GM18507 (cell line): ENCODE results near the gene CDIP1.
"Not testable (repeated sequence)": the region's sequence is repeated elsewhere in the genome, so short reads cannot be mapped to it uniquely, and the experiment has no call there.

ENCODE experiments used
- DNase-seq: peaks from one replicate; pipeline ENCODE4 v3.0.0; 2011; ENCODE audit warnings: low read depth; ENCODE audit not compliant: insufficient read length; ENCODE audit errors: extremely low spot score
- FAIRE-seq: peaks from 2 replicates; lab custom pipeline; 2011; peaks lifted over from hg19 to GRCh38; lab: Jason Lieb, UNC

Gene CDIP1

GRCh38 chr16:4538350-4539235, at the start of gene CDIP1:
Gene CDIP1, minus strand, starts transcription at chr16:4538773. Its CDS starts 24,643 bp downstream, at chr16:4514130.
- DNase-seq (peak; percentile 83), FAIRE-seq (peak; percentile 95)

- no peak for DNase-seq
- no peak for FAIRE-seq
Observed at GRCh38 chr16:4586291-4586690, 47.7 kb upstream of the CDIP1 start.

- DNase-seq (no peak), FAIRE-seq (no peak)
Observed at GRCh38 chr16:4583906-4584305, 45.3 kb upstream of the CDIP1 start.

GRCh38 chr16:4580250-4580649, 41.7 kb upstream of the CDIP1 start:
- FAIRE-seq, result no peak
- DNase-seq, result no peak

- DNase-seq, result no peak
- FAIRE-seq, result no peak
Observed at GRCh38 chr16:4578961-4579530, 40.5 kb upstream of the CDIP1 start.

GRCh38 chr16:4576008-4576407, 37.4 kb upstream of the CDIP1 start:
- no peak for FAIRE-seq

GRCh38 chr16:4574919-4575705, 36.5 kb upstream of the CDIP1 start:
- DNase-seq, result no peak
- no peak for FAIRE-seq

More at GRCh38 chr16:4576008-4576407, 37.4 kb upstream of the CDIP1 start:
- no peak for DNase-seq

GRCh38 chr16:4573926-4574325, 35.4 kb upstream of the CDIP1 start:
- not testable (repeated sequence) for DNase-seq, FAIRE-seq

- no peak for FAIRE-seq
Observed at GRCh38 chr16:4572715-4573114, 34.1 kb upstream of the CDIP1 start.

GRCh38 chr16:4570688-4571321, 32.2 kb upstream of the CDIP1 start:
- no peak for DNase-seq
- FAIRE-seq, result no peak

More at GRCh38 chr16:4572715-4573114, 34.1 kb upstream of the CDIP1 start:
- no peak for DNase-seq

GRCh38 chr16:4570086-4570485, 31.5 kb upstream of the CDIP1 start:
- no peak for DNase-seq
- FAIRE-seq, result peak; percentile 9

- FAIRE-seq (peak; percentile 56), DNase-seq (no peak)
Observed at GRCh38 chr16:4566144-4566543, 27.6 kb upstream of the CDIP1 start.

GRCh38 chr16:4564661-4565267, 26.2 kb upstream of the CDIP1 start:
- no peak for FAIRE-seq

GRCh38 chr16:4561596-4561995, 23.0 kb upstream of the CDIP1 start:
- no peak for FAIRE-seq
- DNase-seq, result no peak

More at GRCh38 chr16:4564661-4565267, 26.2 kb upstream of the CDIP1 start:
- no peak for DNase-seq

GRCh38 chr16:4557973-4558372, 19.4 kb upstream of the CDIP1 start:
- FAIRE-seq (no peak), DNase-seq (no peak)

- FAIRE-seq, result no peak
- DNase-seq, result no peak
Observed at GRCh38 chr16:4556580-4556979, 18.0 kb upstream of the CDIP1 start.

- FAIRE-seq (no peak), DNase-seq (no peak)
Observed at GRCh38 chr16:4556112-4556511, 17.5 kb upstream of the CDIP1 start, which contains the start of gene C16orf96. Gene C16orf96, plus strand, starts transcription at chr16:4556340. Its CDS starts 150 bp downstream, at chr16:4556490.

- DNase-seq (no peak), FAIRE-seq (no peak)
Observed at GRCh38 chr16:4552541-4552940, 14.0 kb upstream of the CDIP1 start.

- FAIRE-seq, result no peak
- no peak for DNase-seq
Observed at GRCh38 chr16:4550591-4550990, 12.0 kb upstream of the CDIP1 start.
